Spleen (tissue), 11 donors: ENCODE data around the gene IL23A. TPM values are rescaled to one million over a fixed set of nuclear protein-coding genes. Genes with fewer than 3 reads are reported as not detected.
A peak's percentile ranks its signal among the peaks of the same experiment; 100 is the strongest.

Source experiments
- DNase-seq: peaks from one replicate; pipeline ENCODE4 v3.0.0-alpha.2; 2020
- H3K27ac ChIP-seq, 8 donors: fragments of 200-600 bp; sonication (generic) in 7 of 8; 1 replicate in 4 of 8; 2 replicates in 4 of 8; pipeline versions ENCODE4 v1.5.0 to v1.8.0; 2016 to 2021; ENCODE audit warnings: inconsistent platforms in 4 of 8, mild to moderate bottlenecking in 4 of 8, moderate library complexity in 1 of 8
- H3K27me3 ChIP-seq, 7 donors: fragments of 200-600 bp; sonication (generic) in 6 of 7; replicated peaks in 1 of 7; 1 replicate in 4 of 7; 2 replicates in 3 of 7; pipeline versions ENCODE4 v1.5.0 to v1.8.0; 2016 to 2021; ENCODE audit warnings: inconsistent platforms in 3 of 7, mild to moderate bottlenecking in 1 of 7
- H3K36me3 ChIP-seq, 6 donors: fragments of 200-600 bp; sonication (generic) in 5 of 6; 1 replicate in 4 of 6; 2 replicates in 2 of 6; pipeline versions ENCODE4 v1.5.0 to v1.8.0; 2016 to 2021; ENCODE audit warnings: inconsistent platforms in 2 of 6
- H3K4me1 ChIP-seq, 6 donors: fragments of 200-600 bp; sonication (generic) in 5 of 6; 1 replicate in 3 of 6; 2 replicates in 3 of 6; pipeline versions ENCODE4 v1.5.0 to v1.8.0; 2016 to 2021; ENCODE audit warnings: inconsistent platforms in 3 of 6
- H3K4me3 ChIP-seq, 8 donors: fragments of 200-600 bp; sonication (generic) in 7 of 8; 1 replicate in 4 of 8; 2 replicates in 4 of 8; pipeline versions ENCODE4 v1.5.0 to v1.8.0; 2016 to 2021; ENCODE audit warnings: inconsistent platforms in 4 of 8, mild to moderate bottlenecking in 4 of 8, moderate library complexity in 2 of 8
- H3K9me3 ChIP-seq, 8 donors: fragments of 200-600 bp; sonication (generic) in 7 of 8; 1 replicate in 4 of 8; 2 replicates in 4 of 8; pipeline versions ENCODE4 v1.5.0 to v1.8.0; 2016 to 2021; ENCODE audit warnings: inconsistent platforms in 4 of 8
- POLR2A ChIP-seq, 3 donors: fragments of 450-650 bp; IDR thresholded peaks; one replicate each; pipeline ENCODE4 v1.5.1; 2017; ENCODE audit warnings: antibody characterized with exemption in 3 of 3, mild to moderate bottlenecking in 1 of 3
- POLR2AphosphoS5 ChIP-seq, 3 donors: sonication (generic); formaldehyde crosslinking; IDR thresholded peaks; one replicate each; pipeline ENCODE4 v1.5.1; 2017; ENCODE audit warnings: antibody characterized with exemption in 3 of 3
- WGBS, 5 donors: extraction: QIAGEN DNeasy Blood & Tissue Kit in 3 of 5; methylation state at CpG; one replicate each; pipeline versions ENCODE4 v1.1.5 to v1.1.7; 2013 to 2018; 5-methylcytosine and 5-hydroxymethylcytosine counted together
- intact Hi-C: fragments of 100-400 bp; cut with DNase I; formaldehyde crosslinking; loops from one replicate; pipeline ENCODE4 v1.15.0; 2023; ENCODE audit warnings: low total_unique reads
- polyA plus RNA-seq, 3 donors: library from polyadenylated mRNA; stranded (reverse); fragments of 200-250 nt; gene quantifications; one replicate each; pipeline ENCODE4 v1.2.1, GENCODE V29; 2013
- total RNA-seq, 7 donors: library from RNA; depleted of rRNA in 3 of 7; stranded (reverse); fragments of >200 nt in 3 of 7; fragmentation: NEBNext Ultra II Directional in 4 of 7; extraction: Animal tissue kit (Norgen Biotek cat#: 25700) in 4 of 7; gene quantifications; one replicate each; pipeline versions ENCODE4 v1.1.0 to v1.2.1, GENCODE V29; 2016 to 2021
- TF ChIP-seq, protein P1 (sequence below), 11 experiments: fragments of 200-600 bp in 7 of 11; fragments of 450-650 bp in 4 of 11; sonication (generic) in 4 of 11; IDR thresholded peaks in 8 of 11; conservative IDR thresholded peaks in 3 of 11; 1 replicate in 7 of 11; 2 replicates in 4 of 11; pipeline versions ENCODE4 v1.4.0 to v1.8.0; 2016 to 2021; ENCODE audit warnings: antibody characterized with exemption in 11 of 11, inconsistent platforms in 4 of 11, mild to moderate bottlenecking in 1 of 11
- donor health status: healthy with polysubstance abuse.
- donor health status: DM: no; HTN: no; CAD: no; lungs with moderate emphysema.
- donor health status: DM: no; HTN: no; CAD: no.
- donor health status: Bipolar disorder and iron deficiency.
- donor health status: healthy.
- donor health status: DM: no; HTN: no; CAD: no.
- donor health status: DM: yes; HTN: yes; CAD: no.

The IL23A gene
- total and polyA plus RNA-seq, 10 donors: 1.1 to 4.5 (median 2.2) TPM

DNA sequence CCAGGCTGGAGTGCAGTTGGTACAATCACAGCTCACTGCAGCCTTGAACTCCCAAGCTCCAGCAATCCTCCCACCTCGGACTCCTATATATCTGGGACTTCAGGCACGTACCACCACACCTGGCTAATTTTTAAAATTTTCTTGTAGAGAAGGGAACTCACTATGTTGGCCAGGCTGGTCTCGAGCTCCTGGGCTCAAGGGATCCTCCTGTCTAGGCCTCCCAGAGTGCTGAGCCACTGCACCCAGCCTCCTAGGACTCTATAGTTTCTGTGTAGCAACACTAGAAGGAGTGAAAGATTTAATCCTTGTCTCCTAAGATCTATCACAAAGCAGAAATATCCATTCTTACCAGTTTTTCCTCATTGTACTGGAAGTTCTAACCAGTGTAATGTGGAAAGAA, 28.3 kb downstream of the IL23A start:
- intact Hi-C loops: loop anchor here (10.0 kb wide), 1 partner anchor 78 kb away; the partner anchor contains the start of gene TIMELESS
- DNase-seq: no peak
- 78 to 94% (median 88%) methylated on average over 3 of the region's 3 CpGs for WGBS, 5 donors

DNA sequence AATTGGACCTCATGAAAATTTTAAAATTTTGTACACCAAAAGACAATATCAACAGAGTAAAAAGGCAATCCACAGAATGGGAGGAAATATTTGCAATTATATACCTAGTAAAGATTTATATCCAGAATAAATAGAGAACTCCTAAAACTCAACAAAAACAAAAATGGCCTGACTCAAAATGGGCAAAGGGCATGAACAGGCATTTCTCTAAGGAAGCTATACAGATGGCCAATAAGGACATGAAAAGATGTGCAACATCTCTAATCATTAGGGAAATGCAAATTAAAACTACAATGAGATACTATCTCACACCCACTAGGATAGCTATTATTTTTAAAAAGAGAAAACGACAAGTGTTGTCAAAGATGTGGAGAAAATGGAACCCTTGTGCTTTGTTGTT, 34.8 kb downstream of the IL23A start:
- Histone ChIP-seq H3K27ac (peak overlapping the region in 2 of 8 donors; percentile 73 to 85), H3K9me3 (peaks cover 0 to 5% (median 0%) of the 10 kb centered on the region in 8 donors), H3K4me3 (no peak overlapping the region), H3K4me1 (peaks cover 4 to 43% (median 29%) of the 10 kb centered on the region in 6 donors), H3K27me3 (no peaks in the 10 kb centered on the region), H3K36me3 (no peaks in the 10 kb centered on the region)
- TF ChIP-seq, protein P1, sequence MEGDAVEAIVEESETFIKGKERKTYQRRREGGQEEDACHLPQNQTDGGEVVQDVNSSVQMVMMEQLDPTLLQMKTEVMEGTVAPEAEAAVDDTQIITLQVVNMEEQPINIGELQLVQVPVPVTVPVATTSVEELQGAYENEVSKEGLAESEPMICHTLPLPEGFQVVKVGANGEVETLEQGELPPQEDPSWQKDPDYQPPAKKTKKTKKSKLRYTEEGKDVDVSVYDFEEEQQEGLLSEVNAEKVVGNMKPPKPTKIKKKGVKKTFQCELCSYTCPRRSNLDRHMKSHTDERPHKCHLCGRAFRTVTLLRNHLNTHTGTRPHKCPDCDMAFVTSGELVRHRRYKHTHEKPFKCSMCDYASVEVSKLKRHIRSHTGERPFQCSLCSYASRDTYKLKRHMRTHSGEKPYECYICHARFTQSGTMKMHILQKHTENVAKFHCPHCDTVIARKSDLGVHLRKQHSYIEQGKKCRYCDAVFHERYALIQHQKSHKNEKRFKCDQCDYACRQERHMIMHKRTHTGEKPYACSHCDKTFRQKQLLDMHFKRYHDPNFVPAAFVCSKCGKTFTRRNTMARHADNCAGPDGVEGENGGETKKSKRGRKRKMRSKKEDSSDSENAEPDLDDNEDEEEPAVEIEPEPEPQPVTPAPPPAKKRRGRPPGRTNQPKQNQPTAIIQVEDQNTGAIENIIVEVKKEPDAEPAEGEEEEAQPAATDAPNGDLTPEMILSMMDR (IDR thresholded peaks at IDR 0.05 in 8 of 11, conservative IDR thresholded peaks at IDR 0.05 in 3 of 11): no peak
- no peak for TF ChIP-seq POLR2AphosphoS5 (IDR thresholded peaks at IDR 0.05)
- TF ChIP-seq POLR2A (IDR thresholded peaks at IDR 0.05): no peak
- intact Hi-C loops: no loop called here
- no peak for DNase-seq
- WGBS, 5 donors: 95 to 100% (median 98%) methylated on average over 1 of the region's 1 CpG

More for the DNA sequence above, 28.3 kb downstream of the IL23A start:
- H3K36me3 ChIP-seq: no peaks in the 10 kb centered on the region
- H3K27me3 ChIP-seq: no peaks in the 10 kb centered on the region
- no peaks in the 10 kb centered on the region for H3K4me1 ChIP-seq
- H3K4me3 ChIP-seq: no peak overlapping the region
- H3K27ac ChIP-seq: no peak overlapping the region
- no peaks in the 10 kb centered on the region for H3K9me3 ChIP-seq
- TF ChIP-seq POLR2AphosphoS5 (IDR thresholded peaks at IDR 0.05) (no peak), POLR2A (IDR thresholded peaks at IDR 0.05) (no peak)
- TF ChIP-seq, protein P1 (IDR thresholded peaks at IDR 0.05 in 8 of 11, conservative IDR thresholded peaks at IDR 0.05 in 3 of 11): no peak

DNA sequence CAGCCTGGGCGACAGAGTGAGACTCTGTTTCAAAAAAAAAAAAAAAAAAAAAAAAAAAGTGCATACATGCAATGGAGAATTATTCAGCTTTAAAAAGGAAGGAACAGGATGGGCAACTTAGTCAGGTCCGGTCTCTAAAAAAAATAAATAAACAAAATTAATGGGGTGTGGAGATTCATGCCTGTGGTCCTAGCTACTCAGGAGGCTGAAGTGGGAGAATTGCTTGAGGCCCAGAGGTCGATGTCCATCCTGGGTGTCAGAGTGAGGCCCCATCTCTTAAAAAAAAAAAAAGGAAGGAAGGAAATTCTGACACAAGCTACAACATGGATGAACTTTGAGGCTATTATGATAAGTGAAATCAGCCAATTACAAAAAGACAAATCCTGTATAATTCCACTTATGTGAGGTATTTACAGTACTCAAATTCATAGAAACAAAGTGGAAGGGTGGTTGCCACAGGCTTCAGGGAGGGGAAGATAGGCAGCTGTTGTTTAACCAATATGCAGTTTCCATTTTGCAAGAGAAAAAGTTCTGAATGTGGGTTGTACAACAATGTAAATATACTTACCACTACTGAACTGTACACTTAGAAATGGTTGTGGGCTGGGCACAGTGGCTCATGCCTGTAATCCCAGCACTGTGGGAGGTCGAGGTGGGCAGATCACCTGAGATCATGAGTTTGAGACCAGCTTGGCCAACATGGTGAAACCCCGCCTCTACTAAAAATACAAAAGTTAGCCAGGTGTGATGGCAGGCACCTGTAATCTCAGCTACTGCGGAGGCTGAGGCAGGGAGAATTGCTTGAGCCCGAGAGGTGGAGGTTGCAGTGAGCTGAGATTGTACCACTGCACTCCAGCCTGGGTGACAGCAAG, 36.3 kb downstream of the IL23A start:
- no peak overlapping the region for H3K4me3 ChIP-seq
- DNase-seq: no peak
- TF ChIP-seq, protein P1 (IDR thresholded peaks at IDR 0.05 in 8 of 11, conservative IDR thresholded peaks at IDR 0.05 in 3 of 11): no peak
- TF ChIP-seq POLR2A (IDR thresholded peaks at IDR 0.05) (no peak), POLR2AphosphoS5 (IDR thresholded peaks at IDR 0.05) (no peak)
- peaks cover 4 to 43% (median 29%) of the 10 kb centered on the region in 6 donors for H3K4me1 ChIP-seq
- intact Hi-C loops: no loop called here
- 49 to 66% (median 50%) methylated on average over 7 of the region's 7 CpGs for WGBS, 5 donors
- no peaks in the 10 kb centered on the region for H3K27me3 ChIP-seq
- H3K9me3 ChIP-seq: peaks cover 0 to 5% (median 0%) of the 10 kb centered on the region in 8 donors
- no peaks in the 10 kb centered on the region for H3K36me3 ChIP-seq
- peak overlapping the region; percentile 15 to 85 (median 66) for H3K27ac ChIP-seq
